B cell (primary cell): ENCODE results near the gene ETDC. TPM values are rescaled to one million over a fixed set of nuclear protein-coding genes. Genes with fewer than 3 reads are reported as not detected.

Source experiments
- ATAC-seq: fragments of 200-7000 bp; cut with Tn5 transposase; one replicate; pipeline ENCODE4 v1.10.0; 2021; ENCODE audit warnings: low read depth, mild to moderate bottlenecking, moderate number of reproducible peaks, moderate library complexity
- CTCF ChIA-PET: fragments of 350-600 bp; sonication (Branson Sonifier 250); formaldehyde crosslinking; loops from one replicate; lab custom pipeline; 2021; ENCODE audit warnings: antibody characterized with exemption, inconsistent platforms; lab: Charles Lee
- POLR2A ChIA-PET: fragments of 350-600 bp; sonication (Branson Sonifier 250); formaldehyde crosslinking; loops from one replicate; lab custom pipeline; 2021; ENCODE audit warnings: antibody characterized with exemption; lab: Charles Lee
- DNase-seq: peaks from one replicate; pipeline ENCODE4 v3.0.0; 2013
- H2AFZ ChIP-seq: 2 replicates; pipeline ENCODE4 v1.6.1; 2012; ENCODE audit warnings: mild to moderate bottlenecking, low read depth, low read length; ENCODE audit not compliant: insufficient read depth, poor library complexity, severe bottlenecking
- H3K27ac ChIP-seq, 2 donors: 1 replicate in 1 of 2; 2 replicates in 1 of 2; pipeline ENCODE4 v1.5.1; 2012 to 2013; ENCODE audit warnings: low read length in 2 of 2, mild to moderate bottlenecking in 2 of 2, moderate library complexity in 1 of 2
- H3K27me3 ChIP-seq, 4 experiments: fragments of 200-600 bp in 1 of 4; sonication (generic) in 1 of 4; replicated peaks in 1 of 4; 1 replicate in 2 of 4; 2 replicates in 2 of 4; pipeline versions ENCODE4 v1.6.1 to v1.7.0; 2013 to 2016; ENCODE audit warnings: low read length in 3 of 4, mild to moderate bottlenecking in 2 of 4, mixed read lengths in 1 of 4, moderate library complexity in 1 of 4; ENCODE audit not compliant: insufficient read depth in 4 of 4, control insufficient read depth in 3 of 4; ENCODE audit errors: control extremely low read depth in 1 of 4
- H3K36me3 ChIP-seq, 2 experiments: replicated peaks in 1 of 2; 1 replicate in 1 of 2; 2 replicates in 1 of 2; pipeline versions ENCODE4 v1.6.1 to v1.7.1; 2013; ENCODE audit warnings: low read length in 1 of 2; ENCODE audit not compliant: insufficient read depth in 2 of 2, control insufficient read depth in 1 of 2; ENCODE audit errors: control extremely low read depth in 1 of 2, extremely low read depth in 1 of 2
- H3K4me1 ChIP-seq, 2 donors: fragments of 200-600 bp in 1 of 2; sonication (generic) in 1 of 2; 1 replicate in 1 of 2; 2 replicates in 1 of 2; pipeline versions ENCODE4 v1.5.1 to v1.6.1; 2013 to 2017; ENCODE audit warnings: low read length in 2 of 2; ENCODE audit not compliant: control insufficient read depth in 2 of 2, insufficient read depth in 2 of 2
- H3K4me2 ChIP-seq: replicated peaks from 2 replicates; pipeline ENCODE3; 2012; ENCODE audit warnings: mild to moderate bottlenecking, low read depth, low read length; ENCODE audit not compliant: poor library complexity, severe bottlenecking
- H3K4me3 ChIP-seq, 5 experiments: fragments of 200-600 bp in 1 of 5; sonication (generic) in 1 of 5; 1 replicate in 3 of 5; 2 replicates in 2 of 5; pipeline versions ENCODE4 v1.5.1 to v1.7.0; 2011 to 2016; ENCODE audit warnings: low read length in 4 of 5, mild to moderate bottlenecking in 4 of 5, low read depth in 2 of 5, control low read depth in 1 of 5, moderate library complexity in 1 of 5; ENCODE audit not compliant: insufficient read depth in 1 of 5; ENCODE audit errors: control extremely low read depth in 1 of 5, extremely low read depth in 1 of 5
- H3K79me2 ChIP-seq: fragments of 200-600 bp; sonication (generic); one replicate; pipeline ENCODE4 v1.6.0; 2016; ENCODE audit warnings: low read length; ENCODE audit not compliant: control insufficient read depth, insufficient read depth
- H3K9ac ChIP-seq: fragments of 200-600 bp; sonication (generic); 2 replicates; pipeline ENCODE4 v1.6.1; 2017; ENCODE audit warnings: mild to moderate bottlenecking, low read length, moderate library complexity
- H3K9me3 ChIP-seq, 3 donors: one replicate each; pipeline versions ENCODE4 v1.6.1 to v1.7.1; 2013; ENCODE audit warnings: low read length in 2 of 3; ENCODE audit not compliant: control insufficient read depth in 2 of 3, insufficient read depth in 1 of 3; ENCODE audit errors: control extremely low read depth in 1 of 3
- H4K20me1 ChIP-seq: 2 replicates; pipeline ENCODE4 v1.6.0; 2012; ENCODE audit warnings: mild to moderate bottlenecking, low read length; ENCODE audit not compliant: insufficient read depth, control insufficient read depth, poor library complexity, severe bottlenecking
- H3K27ac Mint-ChIP-seq: one replicate; pipeline ENCODE4 v1.8.0; 2021; ENCODE audit warnings: mixed read lengths
- H3K27me3 Mint-ChIP-seq: one replicate; pipeline ENCODE4 v1.8.0; 2021; ENCODE audit warnings: mixed read lengths
- H3K4me1 Mint-ChIP-seq: one replicate; pipeline ENCODE4 v1.8.0; 2021; ENCODE audit warnings: mixed read lengths
- H3K4me3 Mint-ChIP-seq: one replicate; pipeline ENCODE4 v1.8.0; 2021; ENCODE audit warnings: mixed read lengths
- H3K9me3 Mint-ChIP-seq: one replicate; pipeline ENCODE4 v1.8.0; 2022; ENCODE audit warnings: mixed read lengths; ENCODE audit not compliant: insufficient read depth
- CTCF ChIP-seq: fragments of 200-600 bp; IDR thresholded peaks from one replicate; pipeline ENCODE4 v1.8.0; 2022; ENCODE audit warnings: antibody characterized with exemption, mild to moderate bottlenecking
- EZH2 ChIP-seq: IDR thresholded peaks from 2 replicates; pipeline ENCODE4 v1.6.1; 2012; ENCODE audit warnings: borderline replicate concordance, low read depth, mild to moderate bottlenecking, moderate library complexity, low read length; ENCODE audit not compliant: insufficient read depth, poor library complexity, severe bottlenecking
- WGBS: methylation state at CpG from one replicate; pipeline ENCODE4 v1.1.5; 2013; ENCODE audit warnings: missing lambda C conversion rate; ENCODE audit not compliant: insufficient coverage; 5-methylcytosine and 5-hydroxymethylcytosine counted together
- intact Hi-C: fragments of 100-400 bp; cut with micrococcal nuclease; formaldehyde crosslinking; loops from one replicate; pipeline ENCODE4 v1.10.0; 2022
- polyA plus RNA-seq: library from polyadenylated mRNA; depleted of rRNA; stranded (reverse); fragments of >200 nt; gene quantifications from 2 replicates; pipeline ENCODE4 v1.2.3, GENCODE V29; 2012
- total RNA-seq, 2 donors: library from RNA; stranded (reverse); fragments of 120-200 nt in 1 of 2; gene quantifications; 1 replicate in 1 of 2; 2 replicates in 1 of 2; pipeline versions ENCODE4 v1.2.3 to v1.2.4, GENCODE V29; 2013 to 2022

The ETDC gene
- total and polyA plus RNA-seq, 2 donors (not counting 1 experiment from before 2014, with no cell fraction given): not detected

DNA sequence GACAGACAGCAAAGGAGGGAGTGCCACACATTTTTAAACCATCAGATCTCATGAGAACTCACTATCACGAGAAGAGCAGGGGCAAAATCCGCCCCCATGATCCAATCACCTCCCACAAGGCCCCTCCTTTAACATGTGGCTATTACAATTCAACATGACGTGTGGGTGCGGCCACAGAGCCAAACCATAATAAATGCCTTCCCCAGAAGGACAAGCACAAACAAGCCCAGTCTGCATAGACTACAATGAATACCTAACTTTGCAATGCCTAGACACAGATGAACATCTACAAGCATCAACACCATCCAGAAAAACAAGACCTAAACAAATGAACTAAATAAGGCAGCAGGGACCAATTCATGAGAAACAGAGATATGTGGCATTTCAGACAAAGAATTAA, 45.1 kb upstream of the ETDC start:
- Histone ChIP-seq H3K4me2 (no peak overlapping the region), H3K4me1 (no peaks in the 10 kb centered on the region), H3K27me3 (peaks cover 0 to 4% (median 0%) of the 10 kb centered on the region in 4 experiments), H3K27ac (no peak overlapping the region), H3K4me3 (no peak overlapping the region), H3K9ac (no peak overlapping the region), H4K20me1 (no peaks in the 10 kb centered on the region), H2AFZ (no peak overlapping the region), H3K9me3 (peaks cover 0 to 6% (median 0%) of the 10 kb centered on the region in 3 donors), H3K79me2 (no peaks in the 10 kb centered on the region), H3K36me3 (no peaks in the 10 kb centered on the region)
- intact Hi-C loops: no loop called here
- TF ChIP-seq EZH2 (no peak), CTCF (no peak)
- no peak overlapping the region for H3K27ac Mint-ChIP-seq
- ATAC-seq: no peak
- no peak for DNase-seq
- ChIA-PET POLR2A (no interaction called here), CTCF (no interaction called here)
- no peaks in the 10 kb centered on the region for H3K4me1 Mint-ChIP-seq
- no peak overlapping the region for H3K4me3 Mint-ChIP-seq
- WGBS: 78% methylated on average over 4 of the region's 4 CpGs
- H3K27me3 Mint-ChIP-seq: no peaks in the 10 kb centered on the region
- no peaks in the 10 kb centered on the region for H3K9me3 Mint-ChIP-seq

DNA sequence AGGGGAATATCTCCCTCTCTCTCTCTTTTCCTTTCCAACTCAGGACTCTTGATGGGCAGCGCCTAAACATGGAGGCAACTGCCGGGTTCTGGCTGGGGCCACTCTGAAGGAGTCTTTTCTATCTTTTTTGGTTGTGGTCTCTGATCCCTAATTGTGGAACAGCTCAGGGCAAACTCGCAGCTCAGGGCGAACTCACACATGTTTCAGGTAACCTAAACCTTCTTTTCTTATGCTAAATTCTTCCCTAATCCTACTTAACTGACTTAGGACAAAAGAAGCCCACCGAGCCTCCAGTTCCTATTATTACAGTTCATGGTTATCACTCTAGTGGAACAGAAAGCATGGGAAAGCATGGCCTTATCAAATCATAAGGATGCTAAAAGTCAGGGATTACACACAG, 36.1 kb upstream of the ETDC start:
- Histone ChIP-seq H3K36me3 (no peaks in the 10 kb centered on the region), H3K27me3 (no peaks in the 10 kb centered on the region), H3K4me2 (no peak overlapping the region), H2AFZ (no peak overlapping the region), H4K20me1 (no peaks in the 10 kb centered on the region), H3K4me1 (no peaks in the 10 kb centered on the region), H3K27ac (no peak overlapping the region), H3K9ac (no peak overlapping the region), H3K9me3 (no peaks in the 10 kb centered on the region), H3K4me3 (no peak overlapping the region), H3K79me2 (no peaks in the 10 kb centered on the region)
- intact Hi-C loops: no loop called here
- Mint-ChIP-seq H3K27ac (no peak overlapping the region), H3K9me3 (no peaks in the 10 kb centered on the region), H3K4me1 (no peaks in the 10 kb centered on the region), H3K4me3 (no peak overlapping the region), H3K27me3 (no peaks in the 10 kb centered on the region)
- WGBS: no CpG with 5 or more reads among the region's 5 CpGs
- DNase-seq: no peak
- CTCF ChIA-PET: no interaction called here
- ATAC-seq: no peak
- TF ChIP-seq CTCF: no peak
- no peak for TF ChIP-seq EZH2
- POLR2A ChIA-PET: no interaction called here
